Spleen (tissue), 7 donors: ENCODE data around the gene MAPK7.

Experiments
- POLR2A ChIP-seq, 3 donors: fragments of 450-650 bp; IDR thresholded peaks; one replicate each; pipeline ENCODE4 v1.5.1; 2017; ENCODE audit warnings: antibody characterized with exemption in 3 of 3, mild to moderate bottlenecking in 1 of 3
- POLR2AphosphoS5 ChIP-seq, 3 donors: sonication (generic); formaldehyde crosslinking; IDR thresholded peaks; one replicate each; pipeline ENCODE4 v1.5.1; 2017; ENCODE audit warnings: antibody characterized with exemption in 3 of 3
- TF ChIP-seq, protein P1 (sequence below), 11 experiments: fragments of 200-600 bp in 7 of 11; fragments of 450-650 bp in 4 of 11; sonication (generic) in 4 of 11; IDR thresholded peaks in 8 of 11; conservative IDR thresholded peaks in 3 of 11; 1 replicate in 7 of 11; 2 replicates in 4 of 11; pipeline versions ENCODE4 v1.4.0 to v1.8.0; 2016 to 2021; ENCODE audit warnings: antibody characterized with exemption in 11 of 11, inconsistent platforms in 4 of 11, mild to moderate bottlenecking in 1 of 11
- donor health status: DM: no; HTN: no; CAD: no; lungs with moderate emphysema.
- donor health status: DM: no; HTN: no; CAD: no.
- donor health status: DM: no; HTN: no; CAD: no.

DNA sequence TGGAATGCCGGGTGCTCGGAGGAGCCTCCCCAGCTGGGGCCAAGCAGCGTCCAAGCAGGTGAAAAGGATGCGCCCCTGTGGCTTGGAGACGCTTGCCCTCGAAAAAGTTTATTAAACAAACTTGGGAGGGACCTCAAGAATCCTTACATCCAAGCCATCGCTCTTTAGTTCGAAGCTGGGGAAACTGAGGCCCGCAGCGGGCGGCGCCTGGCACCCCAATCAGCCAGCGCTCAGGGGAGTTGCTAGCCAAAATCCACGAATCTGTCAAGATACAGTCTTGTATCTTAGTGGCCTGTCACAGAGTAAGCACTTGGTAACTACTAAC, 15.2 kb upstream of the MAPK7 start:
- TF ChIP-seq POLR2A (IDR thresholded peaks at IDR 0.05) (no peak), POLR2AphosphoS5 (IDR thresholded peaks at IDR 0.05) (no peak)
- TF ChIP-seq, protein P1, sequence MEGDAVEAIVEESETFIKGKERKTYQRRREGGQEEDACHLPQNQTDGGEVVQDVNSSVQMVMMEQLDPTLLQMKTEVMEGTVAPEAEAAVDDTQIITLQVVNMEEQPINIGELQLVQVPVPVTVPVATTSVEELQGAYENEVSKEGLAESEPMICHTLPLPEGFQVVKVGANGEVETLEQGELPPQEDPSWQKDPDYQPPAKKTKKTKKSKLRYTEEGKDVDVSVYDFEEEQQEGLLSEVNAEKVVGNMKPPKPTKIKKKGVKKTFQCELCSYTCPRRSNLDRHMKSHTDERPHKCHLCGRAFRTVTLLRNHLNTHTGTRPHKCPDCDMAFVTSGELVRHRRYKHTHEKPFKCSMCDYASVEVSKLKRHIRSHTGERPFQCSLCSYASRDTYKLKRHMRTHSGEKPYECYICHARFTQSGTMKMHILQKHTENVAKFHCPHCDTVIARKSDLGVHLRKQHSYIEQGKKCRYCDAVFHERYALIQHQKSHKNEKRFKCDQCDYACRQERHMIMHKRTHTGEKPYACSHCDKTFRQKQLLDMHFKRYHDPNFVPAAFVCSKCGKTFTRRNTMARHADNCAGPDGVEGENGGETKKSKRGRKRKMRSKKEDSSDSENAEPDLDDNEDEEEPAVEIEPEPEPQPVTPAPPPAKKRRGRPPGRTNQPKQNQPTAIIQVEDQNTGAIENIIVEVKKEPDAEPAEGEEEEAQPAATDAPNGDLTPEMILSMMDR (IDR thresholded peaks at IDR 0.05 in 8 of 11, conservative IDR thresholded peaks at IDR 0.05 in 3 of 11) = peak in 5 of 11 experiments; percentile 3 to 44 (median 12)
